HG03571 (cell line): ENCODE data around the gene SPARC.
"Not testable (repeated sequence)": the region's sequence is repeated elsewhere in the genome, so short reads cannot be mapped to it uniquely, and the experiment has no call there.

ENCODE experiments used
- ATAC-seq: cut with Tn5 transposase; IDR thresholded peaks from one replicate; pipeline ENCODE4 v1.9.1; 2021; ENCODE audit not compliant: unreplicated experiment

Gene SPARC

DNA sequence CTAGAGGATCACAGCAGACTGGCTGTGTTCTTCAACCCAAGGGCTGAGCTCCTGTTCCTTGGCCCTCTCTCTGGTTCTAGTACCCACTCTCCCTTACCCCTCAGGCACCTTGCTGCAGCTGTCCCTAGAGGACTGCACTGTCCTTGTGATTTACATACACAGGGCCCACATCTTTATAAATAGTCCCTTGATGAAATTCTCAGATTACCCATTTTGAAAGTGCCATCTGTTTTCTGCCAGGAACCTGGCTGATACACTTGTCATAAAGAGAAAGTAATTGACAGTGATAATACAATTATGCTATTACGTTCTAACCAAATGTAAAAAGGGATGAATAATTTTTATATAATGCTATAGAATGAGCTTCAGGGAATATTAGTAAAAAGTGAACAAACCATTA, 16.5 kb upstream of the SPARC start:
- peak; percentile 86 for ATAC-seq

DNA sequence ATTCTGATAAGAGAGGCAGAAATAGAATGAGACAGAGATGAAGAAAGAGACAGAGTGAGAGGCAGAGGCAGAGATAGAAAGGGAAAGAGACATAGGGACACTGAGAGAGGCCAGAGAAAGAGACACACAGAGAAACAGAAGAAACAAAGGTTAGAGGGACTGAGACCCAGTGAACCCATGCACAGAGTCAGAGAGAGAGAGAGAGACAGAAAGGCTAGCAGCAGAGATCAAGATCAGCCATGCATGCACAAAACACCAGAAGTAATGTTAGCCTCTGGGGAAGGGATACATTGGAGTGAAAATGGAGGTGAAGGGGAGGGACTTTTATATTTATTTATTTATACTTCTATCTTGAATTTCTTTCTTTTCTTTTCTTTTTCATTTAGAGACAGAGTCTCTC, 14.1 kb upstream of the SPARC start:
- no peak for ATAC-seq

DNA sequence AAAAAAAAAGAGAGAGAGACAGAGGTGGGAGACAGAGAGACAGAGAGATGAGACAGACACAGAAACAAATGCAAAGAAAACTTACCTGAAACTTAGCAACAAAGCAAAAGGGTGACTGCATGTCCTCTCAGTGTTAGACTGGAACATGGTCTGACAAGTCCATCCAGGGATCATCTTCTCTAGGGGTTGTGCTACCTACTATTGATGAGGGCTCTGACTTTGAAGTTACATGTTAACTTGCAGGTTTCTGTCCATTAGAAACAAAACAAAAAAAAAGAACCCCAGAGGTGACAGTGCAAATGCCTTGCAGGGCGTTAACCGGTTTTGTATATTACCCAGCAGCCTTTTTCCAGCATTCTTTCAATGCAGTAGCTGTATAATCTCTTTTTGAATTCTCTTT, 13.6 kb upstream of the SPARC start:
- ATAC-seq, result no peak

DNA sequence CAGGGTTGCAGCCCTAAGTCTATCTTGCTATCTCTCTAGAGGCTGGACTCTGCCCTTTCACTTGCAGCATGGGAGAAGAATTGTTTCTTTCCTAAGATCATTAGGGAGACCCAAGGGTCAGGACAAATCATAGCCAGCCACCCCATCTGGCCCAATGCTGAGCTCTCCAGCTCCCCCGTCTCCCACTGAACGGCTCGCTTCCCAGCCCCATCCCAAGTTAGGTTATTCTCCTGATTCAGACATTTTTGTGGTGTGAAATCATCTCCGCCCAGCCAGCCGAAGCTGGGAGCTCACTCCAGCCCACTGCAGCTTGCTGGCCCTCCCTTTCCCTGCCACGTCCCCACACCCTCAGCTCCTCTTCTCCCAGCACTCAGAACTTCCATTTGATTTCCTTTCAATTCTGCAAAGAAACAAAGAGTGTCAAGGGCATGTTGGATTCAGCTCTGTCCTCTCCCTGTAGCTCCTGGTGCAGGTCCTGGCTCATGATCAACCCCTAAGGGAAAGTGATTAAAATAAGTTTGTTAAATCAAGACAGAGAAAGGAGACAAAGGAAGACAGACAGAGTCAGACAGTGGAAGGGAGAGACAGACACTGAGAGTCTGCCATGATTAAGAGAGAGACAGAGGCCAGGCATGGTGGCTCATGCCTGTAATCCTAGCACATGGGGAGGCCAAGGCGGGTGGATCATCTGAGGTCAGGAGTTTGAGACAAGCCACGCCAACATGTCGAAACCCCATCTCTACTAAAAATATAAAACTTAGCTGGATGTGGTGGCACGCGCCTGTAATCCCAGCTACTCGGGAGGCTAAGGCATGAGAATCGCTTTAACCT, 12.6 kb upstream of the SPARC start:
- ATAC-seq, result no peak

DNA sequence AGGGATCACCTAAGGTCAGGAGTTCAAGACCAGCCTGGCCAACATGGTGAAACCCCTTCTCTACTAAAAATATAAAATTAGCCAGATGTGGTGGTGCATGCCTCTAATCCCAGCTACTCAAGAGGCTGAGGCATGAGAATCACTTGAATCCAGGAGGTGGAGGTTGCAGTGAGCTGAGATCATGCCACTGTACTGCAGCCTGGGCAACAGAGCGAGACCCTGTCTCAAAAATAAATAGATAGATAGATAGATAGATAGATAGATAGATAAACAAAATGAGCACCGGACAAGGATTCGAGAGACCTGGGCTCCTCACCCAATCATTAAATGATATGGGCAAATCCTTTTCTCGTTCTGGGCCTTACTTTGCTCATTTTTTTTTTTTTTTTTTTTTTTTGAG, 11.4 kb upstream of the SPARC start:
- not testable (repeated sequence) for ATAC-seq

DNA sequence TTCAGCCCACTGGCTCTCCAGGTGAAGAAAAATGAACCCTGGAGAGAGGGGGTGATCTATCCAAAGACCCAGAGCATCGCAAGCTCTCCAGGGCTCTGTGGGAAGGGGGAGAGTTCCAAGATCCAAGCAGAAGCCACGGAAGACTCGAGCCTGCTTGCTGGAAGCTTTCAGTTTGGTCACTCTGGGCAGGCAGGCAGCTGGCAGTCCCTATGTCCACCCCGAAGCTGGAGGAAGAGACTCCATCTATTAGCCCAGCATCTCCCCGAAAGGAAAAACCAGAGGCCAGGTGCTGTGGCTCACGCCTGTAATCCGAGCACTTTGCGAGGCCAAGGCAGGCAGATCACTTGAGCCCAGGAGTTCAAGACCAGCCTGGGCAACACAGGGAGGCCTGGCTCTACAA, 10.7 kb upstream of the SPARC start:
- no peak for ATAC-seq

DNA sequence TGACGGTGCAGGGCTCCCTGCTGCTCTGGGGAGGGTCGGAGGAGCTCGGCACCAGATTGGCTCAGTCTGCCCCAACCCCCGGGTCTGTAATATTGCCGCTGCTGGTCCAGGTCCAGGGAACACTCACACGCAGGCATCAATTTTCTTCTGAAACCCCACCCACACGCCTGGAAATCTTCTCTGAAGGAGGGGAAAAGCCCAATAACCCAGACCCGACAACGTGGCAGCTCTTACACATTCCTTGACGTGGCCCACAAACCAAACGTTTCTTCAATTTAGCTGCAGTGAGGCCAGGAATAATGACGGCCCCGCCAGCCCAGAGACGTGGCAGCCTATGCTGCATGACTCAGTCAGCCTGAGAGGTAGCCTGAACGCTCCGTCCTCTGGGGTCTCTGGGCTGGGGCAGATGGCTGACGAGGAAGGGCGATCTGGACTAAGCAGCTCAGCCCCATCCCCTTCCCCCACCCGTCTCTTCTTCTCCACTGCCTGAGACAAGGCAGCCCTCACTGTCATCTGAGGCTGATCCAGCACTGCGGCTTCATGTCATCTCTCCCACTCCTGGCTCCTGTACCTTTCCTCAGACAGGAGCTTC, 9.9 kb upstream of the SPARC start:
- no peak for ATAC-seq

DNA sequence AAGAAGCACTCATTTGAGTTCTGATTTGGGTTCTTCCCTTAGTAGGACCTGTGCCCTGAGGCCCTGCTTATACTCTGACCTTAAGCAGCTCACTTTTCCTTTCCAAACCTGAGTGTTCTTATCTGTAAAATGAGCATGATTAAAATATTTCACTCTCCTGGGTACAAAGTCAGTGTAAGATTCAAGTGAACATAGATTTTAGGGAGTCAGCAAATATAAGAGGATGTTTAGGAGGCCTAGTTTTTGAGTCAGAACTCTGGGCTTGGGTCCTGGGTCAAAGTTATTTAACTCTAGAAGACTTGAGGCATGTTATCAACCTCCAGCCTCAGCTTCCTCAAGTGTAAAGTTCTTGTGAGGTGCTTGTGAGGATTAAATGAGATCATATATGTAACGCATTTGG, 8.7 kb upstream of the SPARC start:
- ATAC-seq, result no peak

DNA sequence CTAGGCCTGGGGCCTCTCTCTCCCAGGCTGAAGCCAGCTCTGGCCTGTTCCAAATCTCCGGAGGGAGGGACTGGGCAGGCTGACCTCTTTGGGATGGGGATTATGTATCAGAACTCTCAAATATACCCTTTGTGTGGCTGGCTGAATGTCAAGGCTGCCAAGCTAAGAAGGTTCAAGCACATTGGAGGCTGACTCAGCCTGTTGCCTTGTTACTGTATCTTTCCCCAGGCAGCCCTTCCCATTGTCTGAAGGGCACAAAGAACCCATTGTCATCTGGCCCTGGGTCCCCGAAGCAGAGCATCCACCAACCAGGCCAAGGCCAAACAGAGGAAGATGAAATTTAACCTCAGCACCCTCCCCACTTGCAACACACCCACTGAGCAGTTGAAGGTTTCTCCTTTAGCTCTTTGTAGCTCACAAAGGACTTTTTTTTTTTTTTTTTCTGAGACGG, 7.3 kb upstream of the SPARC start:
- ATAC-seq, result no peak

DNA sequence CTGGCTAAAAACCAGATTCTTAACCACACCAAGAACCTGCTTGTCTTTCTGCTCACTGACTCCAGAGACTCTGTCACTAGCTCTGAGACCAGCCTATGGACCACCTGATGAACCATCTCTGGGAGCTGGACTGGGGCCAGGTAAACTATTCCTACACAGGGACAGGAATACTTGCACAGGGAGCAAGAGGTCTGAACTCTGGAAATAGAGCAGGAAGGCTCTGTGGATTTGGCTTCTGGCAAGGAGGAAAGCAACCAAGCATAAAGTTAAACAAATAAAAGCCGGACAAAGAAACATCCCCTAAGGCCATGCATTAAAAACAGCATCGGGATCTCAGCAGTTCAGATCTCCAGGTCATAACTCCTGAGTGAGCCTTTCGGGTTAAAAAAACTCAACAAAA, 5.6 kb upstream of the SPARC start:
- no peak for ATAC-seq

DNA sequence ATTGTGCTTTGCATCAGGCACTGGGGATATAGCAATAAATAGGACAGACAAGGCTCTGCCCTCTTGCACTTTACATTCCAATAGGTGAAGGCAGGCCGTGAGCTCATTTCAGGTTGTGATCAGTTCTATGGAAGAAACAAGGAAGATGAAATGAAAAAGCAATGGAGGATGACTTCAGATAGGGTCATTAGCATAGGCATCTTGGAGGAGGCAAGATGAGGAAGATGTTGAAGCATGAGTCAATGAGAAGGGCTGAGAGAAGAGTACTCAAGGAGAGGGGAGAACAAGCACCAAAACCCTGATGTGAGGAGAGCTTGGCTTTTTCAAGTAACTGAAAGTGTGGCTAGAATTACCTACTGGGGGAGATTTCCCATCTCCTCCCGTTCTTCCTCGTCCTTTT, 5.0 kb upstream of the SPARC start:
- ATAC-seq, result no peak

DNA sequence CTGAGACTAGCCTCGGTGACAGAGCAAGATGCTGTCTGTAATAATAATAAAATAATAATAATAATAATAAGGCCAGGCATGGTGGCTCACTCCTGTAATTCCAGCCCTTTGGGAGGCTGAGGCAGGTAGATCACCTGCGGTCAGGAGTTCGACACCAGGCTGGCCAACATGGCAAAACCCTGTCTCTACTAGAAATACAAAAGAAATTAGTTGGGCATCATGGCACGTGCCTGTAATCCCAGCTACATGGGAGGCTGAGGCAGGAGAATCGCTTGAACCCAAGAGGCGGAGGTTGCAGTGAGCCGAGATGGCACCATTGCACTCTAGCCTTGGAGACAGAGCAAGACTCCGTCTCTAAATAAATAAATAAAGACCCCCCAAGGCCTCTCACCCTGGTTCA, 2.9 kb upstream of the SPARC start:
- ATAC-seq, result not testable (repeated sequence)

DNA sequence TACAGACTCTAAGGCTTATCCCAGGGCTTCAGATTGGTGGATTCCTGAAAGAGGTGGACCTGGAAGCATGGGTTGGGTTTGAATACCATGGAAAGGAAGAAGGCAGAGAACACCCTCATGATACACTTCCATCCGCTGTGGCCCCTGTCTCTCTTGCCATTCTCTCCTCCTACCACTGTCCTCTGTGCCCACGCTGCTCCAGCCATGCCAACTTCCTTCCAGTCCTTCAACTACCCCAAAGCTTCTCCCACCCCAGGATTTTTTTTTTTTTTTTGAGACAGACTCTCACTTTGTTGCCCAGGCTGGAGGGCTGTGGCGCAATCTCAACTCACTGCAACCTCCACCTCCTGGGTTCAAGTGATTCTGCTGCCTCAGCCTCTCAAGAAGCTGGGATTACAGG, 1.7 kb upstream of the SPARC start:
- ATAC-seq, result no peak

DNA sequence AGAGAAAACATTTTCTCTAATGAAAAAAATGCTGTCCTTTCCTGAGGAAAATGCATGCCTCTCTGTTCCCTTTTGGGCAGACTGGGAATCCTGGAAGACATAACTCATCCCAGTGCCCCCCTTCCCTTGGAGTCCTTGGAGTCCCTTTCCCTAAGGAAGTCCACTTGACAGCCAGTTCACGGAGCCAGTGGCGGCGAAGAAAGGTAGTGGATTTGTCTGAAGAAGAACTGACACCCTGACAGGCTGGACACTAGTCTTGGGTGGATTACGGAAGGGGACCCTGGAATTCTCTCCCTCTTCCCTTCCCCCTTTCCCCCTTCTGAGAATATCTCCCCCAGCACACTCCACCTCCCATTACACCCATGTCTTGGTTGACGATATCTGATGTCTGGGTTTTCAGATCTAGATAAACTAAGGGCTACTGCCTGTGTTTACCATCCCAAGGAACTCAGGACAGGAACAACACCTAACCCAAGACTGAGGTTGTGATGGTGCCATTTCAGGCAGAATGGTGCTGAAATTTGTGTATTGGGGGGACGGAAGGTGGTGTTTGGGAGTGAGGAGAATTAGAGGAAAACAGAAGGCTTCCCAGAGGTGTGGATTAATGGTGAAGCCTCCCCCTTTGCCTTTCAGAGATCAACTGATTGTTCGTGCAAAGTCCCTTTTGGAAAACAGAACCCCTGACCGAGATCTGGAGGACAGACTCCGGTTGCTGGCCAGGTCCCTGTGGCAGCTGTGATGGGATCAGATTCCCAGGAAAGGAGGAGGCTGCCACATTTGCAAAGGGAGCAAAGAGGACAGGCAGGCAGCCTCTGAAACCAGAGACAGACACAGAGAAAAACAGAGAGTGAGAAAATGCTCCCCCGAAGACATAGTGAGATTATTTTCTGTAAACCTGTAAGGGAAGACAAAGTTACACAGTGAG, 704 bp downstream of the SPARC start:
- no peak for ATAC-seq

DNA sequence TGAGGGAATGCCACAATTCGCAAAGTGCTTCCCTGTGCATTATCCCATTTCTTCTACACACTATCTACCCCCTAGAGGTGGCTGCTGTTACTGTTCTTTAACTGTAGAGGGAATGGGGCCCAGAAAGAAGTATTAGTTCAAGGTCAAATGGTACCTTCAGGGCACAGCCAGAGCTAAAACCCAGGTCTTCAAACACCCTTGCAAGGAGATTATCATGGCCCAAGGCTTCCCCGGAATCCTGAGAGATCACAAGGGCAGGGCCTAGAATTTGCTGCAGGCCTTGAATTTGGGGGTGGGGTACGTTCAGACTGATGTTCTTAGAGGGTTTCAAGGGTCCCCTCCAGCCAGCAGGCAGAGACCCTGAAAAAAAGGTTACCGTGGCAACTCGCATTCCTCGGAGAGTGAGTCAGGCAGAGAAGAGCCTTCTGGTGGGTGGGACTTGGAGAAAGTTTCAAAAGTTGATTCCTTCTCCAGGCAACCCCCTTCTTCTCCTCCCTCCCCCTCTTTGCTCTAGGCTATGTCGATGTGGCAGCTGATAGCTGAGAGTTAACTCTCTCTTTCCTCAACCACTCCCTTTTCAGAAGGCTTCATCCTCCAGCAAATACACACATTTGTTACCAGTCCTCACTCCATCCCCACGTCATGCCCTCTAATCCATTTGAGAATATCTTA, 1.9 kb downstream of the SPARC start:
- no peak for ATAC-seq

DNA sequence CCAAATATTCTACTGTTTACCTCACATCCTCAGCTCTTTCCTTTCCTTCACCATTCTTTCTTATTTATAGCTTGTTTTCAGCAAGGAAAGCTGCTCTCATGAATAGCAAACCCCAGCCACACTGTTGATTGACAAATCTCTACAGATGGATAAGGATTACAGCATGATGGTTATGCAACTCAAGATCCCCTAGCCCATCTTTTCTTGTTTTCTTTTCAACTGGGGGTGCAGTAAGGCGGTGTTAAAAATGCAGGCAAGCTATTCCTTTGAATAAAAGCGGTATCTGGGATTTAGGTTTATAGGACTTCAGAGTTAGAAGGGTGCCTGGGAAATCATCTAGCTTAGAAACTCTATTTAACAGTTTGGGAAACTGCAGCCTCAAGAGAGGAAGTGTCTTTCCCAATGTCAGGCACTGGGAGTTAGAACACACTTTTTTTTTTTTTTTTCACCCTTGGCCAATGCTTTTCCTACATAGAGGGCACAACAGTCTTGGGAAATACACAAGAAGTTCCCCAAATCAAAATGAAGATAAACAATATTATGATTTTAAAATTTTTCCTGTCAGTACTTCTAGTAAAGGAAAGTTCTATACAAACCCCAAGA, 2.6 kb downstream of the SPARC start:
- no peak for ATAC-seq

DNA sequence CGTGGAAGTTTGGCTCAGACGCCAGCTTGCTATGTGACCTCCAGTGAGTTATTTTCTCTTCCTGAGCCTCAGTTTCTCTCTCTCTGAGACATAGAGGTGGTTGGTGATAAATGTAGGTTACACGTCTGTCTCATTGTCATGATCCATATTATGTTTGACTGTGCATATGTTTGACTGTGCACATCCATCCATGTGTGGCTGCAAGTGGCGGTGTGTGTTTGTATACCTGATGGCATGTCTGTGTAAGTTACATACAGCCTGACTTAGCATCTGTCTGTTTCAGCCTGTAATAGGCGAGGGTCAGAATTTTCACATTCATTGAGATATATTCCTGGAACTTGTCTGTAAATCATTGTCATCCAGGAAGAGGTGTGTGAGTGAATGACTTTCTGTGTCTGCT, 3.3 kb downstream of the SPARC start:
- no peak for ATAC-seq

DNA sequence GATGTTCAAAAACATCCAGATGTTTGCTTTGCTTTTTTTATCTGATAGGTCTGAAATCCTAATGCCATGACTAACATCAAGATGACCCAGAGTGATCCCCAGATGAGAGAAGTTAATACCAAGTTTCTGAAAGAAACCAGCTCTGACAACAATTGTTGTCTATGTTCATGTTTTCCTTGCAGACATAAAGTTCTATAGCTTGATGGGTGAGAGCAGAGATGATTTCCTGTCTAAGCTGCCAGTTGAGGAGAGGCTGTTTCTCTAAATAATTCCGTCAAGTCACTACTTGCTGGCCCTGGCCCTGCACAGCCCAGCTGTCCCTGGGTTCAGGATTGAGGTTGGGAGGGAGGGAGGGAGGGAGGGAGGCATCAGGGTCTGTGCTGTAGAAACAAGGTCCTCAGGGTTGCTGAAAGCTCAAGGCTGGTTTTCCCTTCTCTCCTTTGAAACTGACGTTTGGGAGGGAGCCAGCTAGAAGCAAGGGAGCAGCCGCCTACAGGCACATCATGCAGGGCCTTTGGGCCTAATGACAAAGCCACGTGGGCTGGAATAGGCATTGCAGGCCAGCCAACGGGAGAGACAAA, 3.9 kb downstream of the SPARC start:
- ATAC-seq, result no peak

DNA sequence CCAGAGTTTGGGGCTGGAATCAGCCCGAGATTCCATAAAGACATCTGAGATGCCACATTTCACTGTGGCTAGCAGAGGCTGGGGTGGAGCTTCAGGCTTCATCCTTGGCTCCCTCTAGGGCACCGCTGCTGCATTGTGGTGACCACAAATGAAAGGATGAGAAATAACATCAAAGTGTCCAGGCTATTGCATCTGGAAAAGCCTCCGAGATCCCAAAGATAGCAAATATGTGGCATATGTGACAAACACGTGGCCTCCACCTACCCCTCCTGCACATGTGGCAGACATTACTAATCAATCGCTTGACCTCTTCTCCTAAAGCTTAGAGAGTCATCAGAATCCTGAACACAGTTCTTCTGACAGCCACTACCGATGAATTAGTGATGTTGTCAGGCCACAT, 4.5 kb downstream of the SPARC start:
- no peak for ATAC-seq

DNA sequence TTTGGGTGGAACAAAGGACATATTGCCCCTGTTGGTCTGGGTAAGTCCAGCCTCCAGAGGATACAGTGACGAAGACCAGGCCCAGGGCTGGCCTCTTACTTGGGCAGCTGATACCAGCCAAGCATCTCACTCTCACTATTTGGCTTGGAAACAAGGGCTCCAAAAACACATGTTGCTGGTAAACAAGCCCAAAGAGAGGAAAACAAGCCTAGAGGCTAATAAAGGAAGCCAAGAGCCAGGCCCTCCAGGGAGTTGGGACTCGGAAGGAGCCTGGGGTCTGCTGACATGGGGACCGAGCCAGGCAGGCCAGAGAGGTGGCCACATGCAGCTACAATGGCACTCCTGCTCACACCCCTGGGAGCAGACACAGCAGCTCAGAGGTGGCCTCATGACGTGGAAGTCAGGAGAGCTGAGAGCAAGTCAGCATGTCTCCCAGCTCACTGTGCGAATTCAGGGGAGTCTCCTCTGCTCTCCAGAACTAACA, 5.7 kb downstream of the SPARC start:
- no peak for ATAC-seq
